Testis (tissue), 3 donors: ENCODE data around the gene FITM2. TPM values are rescaled to one million over a fixed set of nuclear protein-coding genes. Genes with fewer than 3 reads are reported as not detected.
"Not testable (repeated sequence)": the region's sequence is repeated elsewhere in the genome, so short reads cannot be mapped to it uniquely, and the experiment has no call there.

Experiments
- DNase-seq: peaks from one replicate; pipeline ENCODE4 v3.0.0-alpha.2; 2019
- H3K27ac ChIP-seq, 2 donors: fragments of 200-600 bp; sonication (generic); one replicate each; pipeline ENCODE4 v1.5.1; 2019
- H3K27me3 ChIP-seq: fragments of 200-600 bp; sonication (generic); one replicate; pipeline ENCODE4 v1.5.1; 2019
- H3K36me3 ChIP-seq: fragments of 200-600 bp; sonication (generic); one replicate; pipeline ENCODE4 v1.5.1; 2017; ENCODE audit warnings: low read depth; ENCODE audit errors: missing control alignments
- H3K4me1 ChIP-seq: fragments of 200-600 bp; sonication (generic); one replicate; pipeline ENCODE4 v1.5.1; 2019
- H3K4me3 ChIP-seq, 2 donors: fragments of 200-600 bp; sonication (generic); one replicate each; pipeline ENCODE4 v1.5.1; 2017 to 2019
- H3K9me3 ChIP-seq: fragments of 200-600 bp; sonication (generic); one replicate; pipeline ENCODE4 v1.5.1; 2017
- POLR2A ChIP-seq: fragments of 450-650 bp; IDR thresholded peaks from one replicate; pipeline ENCODE4 v1.6.1; 2017; ENCODE audit warnings: antibody characterized with exemption, mild to moderate bottlenecking, moderate library complexity
- WGBS, 2 donors: methylation state at CpG; one replicate each; pipeline ENCODE4 v1.1.5; 2018; 5-methylcytosine and 5-hydroxymethylcytosine counted together
- intact Hi-C: fragments of 100-400 bp; cut with DNase I; formaldehyde crosslinking; loops from one replicate; pipeline ENCODE4 v1.15.1; 2023; ENCODE audit warnings: low total_unique reads
- polyA plus RNA-seq: library from polyadenylated mRNA; stranded (reverse); fragments of 350-450 nt; fragmentation: Illumina TruSeq; extraction: RNeasy Lipid Tissue Mini Kit (QIAGEN cat#74804); gene quantifications from one replicate; pipeline ENCODE4 v1.2.3, GENCODE V29; 2014; ENCODE audit warnings: low read depth, low replicate concordance; ENCODE audit not compliant: insufficient read depth
- total RNA-seq, 2 donors: library from RNA; depleted of rRNA; stranded (reverse); fragments of >200 nt; gene quantifications; one replicate each; pipeline ENCODE4 v1.2.3, GENCODE V29; 2016
- TF ChIP-seq, protein P1 (sequence below), 3 experiments: fragments of 450-650 bp in 2 of 3; fragments of 200-600 bp in 1 of 3; sonication (generic) in 1 of 3; IDR thresholded peaks; one replicate each; pipeline ENCODE4 v1.5.1; 2016 to 2019; ENCODE audit warnings: antibody characterized with exemption in 3 of 3, mild to moderate bottlenecking in 2 of 3, moderate library complexity in 1 of 3

Gene FITM2
- total and polyA plus RNA-seq, 3 donors from 2014 or later, result 11.0 to 22.9 (median 21.5) TPM

GRCh38 chr20:44350567-44350966 is 39.6 kb upstream of the FITM2 start:
- peaks cover 5% of the 10 kb centered on the region for H3K4me1 ChIP-seq
- DNase-seq, result no peak
- intact Hi-C loops, result no loop called here
- H3K36me3 ChIP-seq, result no peaks in the 10 kb centered on the region
- WGBS, 2 donors, result 43 to 55% methylated on average over 6 of the region's 6 CpGs
- no peaks in the 10 kb centered on the region for H3K27me3 ChIP-seq
- H3K27ac ChIP-seq, result no peak overlapping the region
- no peak for TF ChIP-seq POLR2A
- TF ChIP-seq, protein P1, sequence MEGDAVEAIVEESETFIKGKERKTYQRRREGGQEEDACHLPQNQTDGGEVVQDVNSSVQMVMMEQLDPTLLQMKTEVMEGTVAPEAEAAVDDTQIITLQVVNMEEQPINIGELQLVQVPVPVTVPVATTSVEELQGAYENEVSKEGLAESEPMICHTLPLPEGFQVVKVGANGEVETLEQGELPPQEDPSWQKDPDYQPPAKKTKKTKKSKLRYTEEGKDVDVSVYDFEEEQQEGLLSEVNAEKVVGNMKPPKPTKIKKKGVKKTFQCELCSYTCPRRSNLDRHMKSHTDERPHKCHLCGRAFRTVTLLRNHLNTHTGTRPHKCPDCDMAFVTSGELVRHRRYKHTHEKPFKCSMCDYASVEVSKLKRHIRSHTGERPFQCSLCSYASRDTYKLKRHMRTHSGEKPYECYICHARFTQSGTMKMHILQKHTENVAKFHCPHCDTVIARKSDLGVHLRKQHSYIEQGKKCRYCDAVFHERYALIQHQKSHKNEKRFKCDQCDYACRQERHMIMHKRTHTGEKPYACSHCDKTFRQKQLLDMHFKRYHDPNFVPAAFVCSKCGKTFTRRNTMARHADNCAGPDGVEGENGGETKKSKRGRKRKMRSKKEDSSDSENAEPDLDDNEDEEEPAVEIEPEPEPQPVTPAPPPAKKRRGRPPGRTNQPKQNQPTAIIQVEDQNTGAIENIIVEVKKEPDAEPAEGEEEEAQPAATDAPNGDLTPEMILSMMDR (IDR thresholded peaks at IDR 0.05), result no peak
- H3K4me3 ChIP-seq, result no peak overlapping the region
- no peaks in the 10 kb centered on the region for H3K9me3 ChIP-seq

GRCh38 chr20:44349349-44349748 is 38.3 kb upstream of the FITM2 start:
- intact Hi-C loops, result no loop called here
- H3K9me3 ChIP-seq, result no peaks in the 10 kb centered on the region
- H3K4me3 ChIP-seq, result no peak overlapping the region
- H3K27ac ChIP-seq, result no peak overlapping the region
- DNase-seq, result no peak
- no peak for TF ChIP-seq POLR2A
- TF ChIP-seq, protein P1 (IDR thresholded peaks at IDR 0.05), result no peak
- no peaks in the 10 kb centered on the region for H3K27me3 ChIP-seq
- WGBS, 2 donors, result 84% methylated on average over 3 of the region's 3 CpGs
- no peaks in the 10 kb centered on the region for H3K36me3 ChIP-seq
- H3K4me1 ChIP-seq, result peaks cover 5% of the 10 kb centered on the region

DNA sequence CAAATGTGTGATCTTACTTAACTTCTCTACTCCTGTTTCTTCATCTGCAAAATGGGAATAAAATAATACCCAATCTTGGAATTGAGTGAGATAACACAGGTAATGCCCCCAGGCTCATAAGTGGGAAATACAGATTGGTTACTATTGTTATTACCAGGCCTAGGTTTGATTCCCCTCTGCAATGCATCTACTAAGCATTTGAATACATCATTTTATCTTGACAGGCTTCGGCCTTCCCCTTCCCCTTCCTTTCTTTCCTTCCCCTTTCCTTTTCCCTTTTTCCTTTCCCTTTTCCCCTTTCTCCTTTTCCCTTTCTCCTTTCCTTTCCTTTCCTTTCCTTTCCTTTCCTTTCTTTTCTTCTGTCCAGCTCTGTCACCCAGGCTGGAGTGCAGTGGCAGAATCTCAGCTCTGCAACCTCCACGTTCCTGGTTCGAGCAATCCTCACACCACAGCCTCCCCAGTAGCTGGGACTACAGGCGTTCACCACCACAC is 37.2 kb upstream of the FITM2 start:
- DNase-seq, result no peak
- TF ChIP-seq, protein P1 (IDR thresholded peaks at IDR 0.05), result no peak
- no peak for TF ChIP-seq POLR2A
- intact Hi-C loops, result no loop called here
- H3K27ac ChIP-seq, result no peak overlapping the region
- H3K36me3 ChIP-seq, result no peaks in the 10 kb centered on the region
- H3K4me3 ChIP-seq, result no peak overlapping the region
- H3K27me3 ChIP-seq, result no peaks in the 10 kb centered on the region
- H3K4me1 ChIP-seq, result peaks cover 5% of the 10 kb centered on the region
- no peaks in the 10 kb centered on the region for H3K9me3 ChIP-seq
- WGBS, 2 donors, result 91 to 92% methylated on average over 4 of the region's 4 CpGs

GRCh38 chr20:44345941-44346340 is 34.9 kb upstream of the FITM2 start:
- H3K4me3 ChIP-seq, H3K36me3 ChIP-seq, H3K27me3 ChIP-seq, H3K27ac ChIP-seq, DNase-seq, H3K4me1 ChIP-seq, H3K9me3 ChIP-seq, intact Hi-C loops: not testable (repeated sequence)
- WGBS, 2 donors, result 94 to 96% methylated on average over 10 of the region's 10 CpGs

DNA sequence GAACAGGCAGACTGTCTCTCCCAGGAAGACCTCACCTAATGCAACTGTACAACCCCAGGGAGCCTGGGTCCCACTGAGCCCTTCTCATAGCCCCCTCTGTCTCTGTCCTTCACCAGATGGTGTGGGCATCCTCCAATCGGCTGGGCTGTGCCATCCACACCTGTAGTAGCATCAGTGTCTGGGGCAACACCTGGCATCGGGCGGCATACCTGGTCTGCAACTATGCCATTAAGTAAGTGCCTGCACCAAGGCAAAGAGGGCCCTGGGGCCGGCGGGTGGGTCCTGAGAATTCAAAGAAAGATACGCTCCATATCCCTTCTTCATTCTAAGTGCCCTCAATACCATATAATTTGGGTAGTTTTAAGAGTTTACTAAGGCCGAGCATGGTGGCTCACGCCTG is 34.1 kb upstream of the FITM2 start:
- Histone ChIP-seq H3K4me3 (no peak overlapping the region), H3K27me3 (no peaks in the 10 kb centered on the region), H3K9me3 (no peaks in the 10 kb centered on the region), H3K36me3 (no peaks in the 10 kb centered on the region), H3K27ac (no peak overlapping the region), H3K4me1 (no peaks in the 10 kb centered on the region)
- intact Hi-C loops, result no loop called here
- TF ChIP-seq POLR2A, result no peak
- TF ChIP-seq, protein P1 (IDR thresholded peaks at IDR 0.05), result no peak
- no peak for DNase-seq
- 93 to 94% methylated on average over 5 to 8 of the region's 8 CpGs for WGBS, 2 donors
